ENCODE data around the gene MMAB.
"Not testable (repeated sequence)": the region's sequence is repeated elsewhere in the genome, so short reads cannot be mapped to it uniquely, and the experiment has no call there.

The MMAB gene

DNA sequence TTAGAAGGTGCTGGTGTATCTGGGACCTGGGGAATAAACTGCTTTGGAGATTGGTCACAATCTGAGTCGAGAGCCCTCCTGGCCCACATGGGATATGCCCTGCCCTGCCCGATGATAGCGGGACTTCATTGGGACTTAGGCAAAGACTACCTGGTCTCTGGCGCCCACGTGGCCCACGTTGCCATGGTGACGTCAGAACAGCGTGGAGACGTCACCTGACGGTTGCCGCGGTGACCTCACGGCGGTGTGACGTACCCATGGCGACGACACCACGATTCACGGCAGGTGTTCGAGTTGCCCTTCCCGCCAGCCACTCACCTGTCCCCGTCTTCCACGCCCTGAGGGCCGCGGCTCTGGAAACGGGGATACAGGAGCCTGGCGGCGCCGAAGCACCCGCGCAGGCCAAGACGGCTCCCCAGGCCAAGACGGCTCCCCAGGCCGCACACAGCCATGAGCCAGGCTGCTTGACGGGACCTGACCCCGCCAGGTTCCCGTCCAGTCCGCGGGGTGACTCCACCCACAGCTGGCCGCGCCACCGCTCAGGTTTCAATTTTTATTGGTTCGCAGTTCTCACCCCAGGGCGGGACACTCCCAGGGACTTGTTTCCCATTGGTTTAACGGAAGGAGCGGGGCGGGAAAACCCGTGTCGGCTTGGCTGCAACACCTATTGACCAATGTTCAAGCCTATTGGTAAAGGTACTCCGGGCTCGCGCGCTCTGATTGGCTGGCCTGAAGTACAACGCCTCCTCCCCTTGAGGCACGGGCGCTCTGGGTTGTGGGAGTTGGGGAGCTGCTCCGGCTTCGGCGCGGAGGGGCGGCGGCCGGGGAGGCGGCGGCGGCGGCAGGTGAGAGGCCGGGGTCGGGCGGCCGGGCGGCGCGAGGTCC, at the start of gene MMAB, which contains the start of gene MVK:
MMAB (minus strand) TSS at position 476 of the 885 bp plus-strand sequence; CDS start at position 452, 24 bp downstream.
MVK (plus strand) TSS at position 766 of the 885 bp plus-strand sequence. CDS start 1,029 bp downstream, outside the sequence.
- DNase-seq = peak; percentile 98

GRCh38 chr12:109621901-109622364, 48.6 kb upstream of the MMAB start:
- DNase-seq = no peak

GRCh38 chr12:109621211-109621694, 47.9 kb upstream of the MMAB start:
- DNase-seq = no peak

DNA sequence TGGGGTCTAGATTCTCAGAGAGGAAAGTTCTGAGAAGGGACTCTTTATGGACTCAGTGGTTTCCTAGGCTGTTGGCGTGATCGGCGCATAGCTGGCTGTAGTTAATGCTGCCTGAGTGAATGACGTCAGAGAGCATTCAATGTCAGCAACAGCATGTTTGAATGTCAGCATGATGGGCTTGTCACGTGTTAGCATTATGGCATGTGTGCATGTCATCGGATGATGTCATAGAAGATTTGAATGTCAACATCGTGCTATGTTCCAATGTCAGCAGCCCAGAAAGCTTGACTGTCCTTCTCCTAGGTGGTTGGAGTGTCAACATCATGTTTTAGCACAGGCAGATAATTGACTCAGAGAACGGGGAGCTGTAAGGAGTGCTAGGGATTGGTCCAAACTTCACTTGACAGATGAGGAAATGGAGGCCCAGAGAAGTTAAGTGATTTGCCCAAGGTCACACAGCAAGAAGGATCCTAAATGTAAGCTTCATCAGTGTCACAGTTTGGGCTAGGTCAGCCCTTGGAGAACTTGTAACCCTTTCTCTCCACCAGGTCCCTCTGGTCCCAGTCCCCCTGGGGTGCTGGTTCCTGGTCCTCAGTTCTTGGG, 45.8 kb upstream of the MMAB start:
- DNase-seq = no peak

GRCh38 chr12:109618082-109618481, 44.8 kb upstream of the MMAB start:
- no peak for DNase-seq

- DNase-seq = no peak
Measured at GRCh38 chr12:109617491-109617890, 44.2 kb upstream of the MMAB start.

DNA sequence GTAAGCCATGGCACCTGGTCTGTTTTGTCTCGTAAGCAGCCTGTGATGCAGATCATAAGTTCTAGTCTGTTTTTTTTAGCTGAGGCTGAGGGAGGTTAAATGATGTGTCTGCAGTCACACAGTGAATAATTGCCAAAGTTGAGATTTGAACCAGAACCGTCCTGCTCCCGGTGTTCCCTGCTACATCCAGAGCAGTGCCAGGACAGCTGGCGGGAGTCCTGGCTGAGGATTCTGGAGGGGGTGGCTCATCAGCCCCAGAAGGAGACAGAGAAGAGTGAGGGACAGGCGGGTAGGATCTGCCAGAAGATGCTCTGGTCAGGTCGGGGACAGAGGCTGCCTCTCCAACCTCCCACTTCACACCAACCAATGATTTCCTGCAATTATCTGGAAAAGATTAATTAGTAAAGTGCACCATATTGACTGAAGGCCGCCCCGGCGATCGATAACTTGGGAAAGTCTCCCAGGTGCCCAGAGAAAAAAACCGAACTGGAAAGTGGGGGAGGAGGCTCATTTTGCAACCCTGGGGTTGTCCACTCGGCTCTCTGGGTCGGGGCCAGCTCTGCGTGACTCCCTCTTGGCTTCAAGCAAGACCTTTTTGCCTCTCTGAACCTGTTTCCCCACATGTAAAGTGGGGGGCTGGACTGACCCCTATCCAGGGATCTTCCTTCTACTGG, 42.4 kb upstream of the MMAB start:
- no peak for DNase-seq

DNA sequence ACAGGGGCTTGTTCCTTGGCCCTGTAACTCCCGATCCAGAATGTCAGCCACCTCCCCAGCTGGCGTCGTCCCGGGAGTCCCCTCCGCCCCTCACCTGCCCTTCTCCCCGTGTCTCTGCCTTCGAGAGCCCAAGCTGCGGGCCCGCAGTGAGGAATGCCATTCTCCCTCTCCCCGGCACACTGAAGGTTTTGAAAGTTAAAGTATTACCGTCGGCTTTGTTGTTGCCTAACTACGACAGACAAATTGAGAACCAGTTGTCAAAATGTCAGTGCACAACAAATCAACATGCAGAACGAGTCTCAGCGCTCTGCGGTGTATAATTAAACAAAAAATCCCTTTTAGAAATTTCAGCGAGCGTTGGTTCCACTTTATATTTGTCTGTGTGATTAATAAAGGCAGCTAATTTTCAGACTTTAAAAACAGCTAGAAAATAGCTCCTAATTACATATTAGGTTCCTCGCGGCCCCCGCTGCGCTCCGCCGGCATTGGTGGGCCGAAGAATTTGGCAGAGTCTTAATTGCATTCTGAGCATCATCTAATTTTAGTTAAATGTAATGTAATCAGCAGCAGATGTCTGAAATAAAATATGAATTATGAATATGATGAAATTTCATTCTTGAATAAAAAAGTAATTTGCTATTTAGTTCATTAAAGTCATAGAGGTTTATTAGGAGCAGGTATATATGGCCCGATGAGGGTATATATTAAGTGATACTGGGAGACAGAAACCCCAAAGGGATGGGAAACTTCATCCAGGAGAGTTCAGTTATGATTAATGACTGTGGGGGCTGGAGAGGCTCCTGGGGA, 40.5 kb upstream of the MMAB start:
- DNase-seq = no peak

GRCh38 chr12:109612975-109613502, 39.7 kb upstream of the MMAB start:
- DNase-seq = no peak

DNA sequence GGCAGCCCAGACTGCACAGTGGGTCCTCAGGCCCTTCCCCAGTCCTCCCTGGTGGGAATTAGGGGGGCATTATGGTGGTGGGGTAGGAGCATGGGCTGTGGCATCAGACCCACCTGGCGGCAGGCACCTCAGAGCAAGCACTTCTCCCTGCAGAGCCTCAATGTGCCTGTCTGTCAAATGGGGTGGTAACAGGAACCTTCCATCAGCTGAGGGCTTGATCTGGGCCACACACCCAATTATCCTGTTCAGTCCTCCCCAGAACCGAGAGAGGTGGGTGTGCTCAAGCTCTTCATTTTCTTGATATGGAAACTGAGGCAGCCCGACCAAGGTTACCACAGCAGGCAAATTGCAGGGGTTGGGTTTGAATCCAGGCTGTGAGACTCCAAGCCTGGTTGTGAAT, 38.7 kb upstream of the MMAB start:
- DNase-seq = no peak

DNA sequence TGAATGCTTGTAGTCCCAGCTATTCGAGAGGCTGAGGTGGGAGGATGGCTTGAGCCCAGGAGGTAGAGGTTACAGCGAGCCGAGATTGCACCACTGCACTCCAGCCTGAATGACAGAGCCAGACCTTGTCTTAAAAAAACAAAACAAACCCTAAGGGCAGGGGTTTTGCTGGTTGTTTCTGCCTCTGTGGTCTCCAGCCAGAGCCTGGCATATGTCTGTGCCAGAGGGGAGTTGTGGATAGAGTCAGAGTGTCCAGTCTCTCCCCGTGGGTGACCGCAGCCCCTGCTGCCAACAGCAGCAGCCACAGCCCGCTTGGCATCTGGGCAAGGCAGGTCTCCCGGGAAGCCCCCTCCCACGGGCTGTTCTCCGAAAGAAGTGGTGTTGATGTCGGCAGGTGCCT, 37.9 kb upstream of the MMAB start:
- no peak for DNase-seq

DNA sequence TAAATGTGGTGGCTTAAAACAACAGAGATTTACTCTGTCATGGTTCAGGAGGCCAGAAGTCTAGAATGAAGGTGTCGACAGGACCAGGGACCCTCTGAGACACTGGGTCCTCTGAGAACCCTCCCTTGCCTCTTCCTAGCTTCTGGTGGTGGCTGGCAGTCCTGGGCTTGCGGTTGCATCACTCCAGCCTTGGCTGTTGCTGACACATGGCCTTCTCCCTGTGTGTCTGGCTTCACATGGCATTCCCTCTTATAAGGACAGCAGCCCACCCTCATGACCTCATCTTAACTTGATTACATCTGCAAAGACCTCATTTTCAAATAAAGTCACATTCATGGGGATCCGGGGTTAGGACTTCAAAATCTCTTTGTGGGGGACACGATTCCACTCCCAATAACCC, 37.2 kb upstream of the MMAB start:
- DNase-seq = no peak

DNA sequence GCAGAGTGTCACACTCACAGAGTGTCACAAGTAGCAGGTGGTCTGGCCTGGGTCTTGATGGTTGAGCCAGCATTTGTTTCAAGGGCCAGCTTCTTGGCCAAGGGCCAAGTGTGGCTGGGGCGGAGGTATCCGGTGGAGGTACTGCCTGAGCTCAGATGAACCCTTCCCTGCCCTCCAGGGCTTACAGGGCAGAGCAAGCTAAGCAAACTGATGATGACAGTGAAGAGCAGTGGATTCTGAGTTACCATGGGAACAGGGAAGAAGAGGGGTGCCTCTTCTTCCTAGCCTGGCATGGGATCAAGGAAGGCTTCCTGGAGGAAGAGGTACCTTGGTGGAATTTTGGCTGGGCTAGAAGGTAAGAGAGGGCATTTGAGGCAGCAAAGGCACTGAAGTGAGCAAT, 36.0 kb upstream of the MMAB start:
- DNase-seq = no peak

GRCh38 chr12:109608793-109609192, 35.5 kb upstream of the MMAB start:
- DNase-seq = no peak

- no peak for DNase-seq
Measured at GRCh38 chr12:109608270-109608669, 35.0 kb upstream of the MMAB start.

- no peak for DNase-seq
Measured at GRCh38 chr12:109607618-109608017, 34.3 kb upstream of the MMAB start.

GRCh38 chr12:109606320-109607028, 33.2 kb upstream of the MMAB start:
- DNase-seq = no peak

DNA sequence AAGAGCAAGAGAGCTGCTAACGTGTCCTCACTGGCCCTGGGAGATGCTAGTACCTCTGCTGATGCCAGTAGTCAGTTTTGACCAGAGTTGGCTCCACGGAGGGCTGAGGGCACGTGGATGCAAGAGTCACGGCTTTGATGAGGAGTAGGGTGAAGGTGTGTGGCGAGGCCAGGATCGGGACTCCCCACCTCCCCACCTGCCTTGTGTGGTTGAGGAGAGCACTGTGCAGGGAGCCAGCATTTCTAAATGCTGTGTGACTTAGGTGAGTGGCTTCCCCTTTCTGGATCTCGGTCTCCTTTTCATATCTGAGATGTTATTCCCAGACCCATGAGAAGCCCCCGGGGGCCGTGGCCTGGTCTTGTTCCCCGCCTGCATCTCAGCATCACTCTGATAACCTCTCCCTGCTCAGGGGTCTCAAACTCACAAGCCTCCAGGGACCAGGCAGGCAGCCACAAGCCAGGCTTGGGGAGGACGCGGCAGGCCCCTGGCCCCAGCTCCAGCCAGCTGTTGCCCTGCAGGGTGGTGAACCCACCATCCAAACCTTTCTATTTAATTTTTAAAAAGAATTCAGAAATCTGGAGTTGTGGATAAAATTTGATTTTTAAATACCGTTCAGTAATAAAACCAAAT, 32.4 kb upstream of the MMAB start:
- DNase-seq = no peak

DNA sequence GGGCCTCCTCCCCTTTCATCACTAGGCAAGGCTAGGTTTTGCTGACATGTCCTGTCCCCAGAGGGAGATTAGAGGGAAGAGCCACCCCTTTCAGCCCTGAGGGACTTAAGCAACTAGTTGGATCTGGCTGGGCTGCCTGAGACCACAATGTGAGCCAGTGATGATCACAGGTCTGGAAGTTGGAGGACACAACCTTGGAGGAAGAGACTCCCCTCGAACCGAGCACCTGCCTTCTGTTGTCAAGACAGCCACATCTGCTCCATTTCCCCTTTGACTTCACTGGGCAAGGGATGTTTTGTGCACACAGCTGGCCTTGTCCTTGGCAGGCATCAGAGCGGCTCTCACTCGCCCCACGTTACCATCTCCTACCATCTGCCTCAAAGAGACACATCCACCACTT, 31.7 kb upstream of the MMAB start:
- DNase-seq = no peak

GRCh38 chr12:109604132-109604585, 30.9 kb upstream of the MMAB start:
- no peak for DNase-seq

DNA sequence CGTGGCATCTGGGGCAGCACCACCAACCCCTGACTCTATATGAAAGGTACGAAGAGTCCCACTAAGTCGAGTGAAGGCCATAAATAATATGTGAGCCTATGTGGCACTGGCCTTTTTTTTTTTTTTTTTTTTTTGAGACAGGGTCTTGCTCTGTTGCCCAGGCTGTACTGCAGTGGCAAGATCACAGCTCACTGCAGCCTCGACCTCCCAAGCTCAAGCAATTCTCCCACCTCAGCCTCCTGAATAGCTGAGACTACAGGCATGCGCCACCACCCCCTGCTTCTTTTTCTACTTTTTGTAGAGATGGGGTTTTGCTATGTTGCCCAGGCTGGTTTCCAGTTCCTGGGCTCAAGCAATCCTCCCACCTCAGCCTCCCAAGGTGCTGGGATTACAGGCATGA, 28.8 kb upstream of the MMAB start:
- DNase-seq = not testable (repeated sequence)

Measured in activated gamma-delta T cell treated with Interleukin-2 at 50 U/mL for 16 hours (primary cell).